ENCODE data around the gene TMTC1.

Gene TMTC1

DNA sequence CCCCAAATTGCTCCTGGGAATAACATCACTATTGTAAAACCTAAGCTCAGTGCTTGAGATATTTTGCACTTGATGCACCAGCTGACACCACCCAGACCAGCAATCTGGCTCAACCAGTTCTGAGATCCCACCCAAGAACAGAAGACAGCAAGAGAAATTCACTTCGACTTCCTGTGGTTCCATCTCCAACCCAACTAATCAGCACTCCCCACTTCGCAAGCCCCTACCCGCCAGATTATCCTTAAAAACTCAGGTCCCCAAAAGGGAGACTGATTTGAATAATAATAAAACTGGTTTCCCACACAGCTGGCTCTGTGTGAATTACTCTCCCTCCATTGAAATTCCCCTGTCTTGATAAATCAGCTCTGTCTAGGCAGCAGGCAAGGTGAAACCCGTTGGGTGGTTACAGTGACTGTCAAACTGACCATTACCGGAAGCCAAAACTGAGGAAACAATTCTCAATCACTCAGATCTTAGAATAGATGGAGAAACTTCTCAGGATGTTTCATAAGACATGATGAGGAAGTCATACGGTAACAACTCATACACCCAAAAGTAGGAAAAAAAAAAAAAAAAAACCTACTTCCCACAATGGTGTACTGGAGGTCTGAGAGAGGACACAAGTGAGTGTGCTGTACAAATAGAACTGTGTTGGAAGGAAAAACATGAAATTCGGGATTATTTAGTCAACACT is 92.4 kb downstream of the TMTC1 start:
- peak; percentile 76 for DNase-seq (ENCODE audit: low read depth)
- H3K4me3 ChIP-seq (ENCODE audit: low read depth, low read length) = no peak overlapping the region
- TF ChIP-seq CTCF (IDR thresholded peaks at IDR 0.05; ENCODE audit: low read depth, low read length) (no peak), POLR2A (IDR thresholded peaks at IDR 0.05; ENCODE audit: extremely low read depth, insufficient read length) (no peak), MYC (IDR thresholded peaks at IDR 0.05; ENCODE audit: low read depth, low read length) (no peak), MAX (IDR thresholded peaks at IDR 0.05; ENCODE audit: low read depth, low read length) (no peak)

GRCh38 chr12:29690728-29691127 is 93.0 kb downstream of the TMTC1 start:
- H3K4me3 ChIP-seq (ENCODE audit: low read depth, low read length) = no peak overlapping the region
- TF ChIP-seq MAX (IDR thresholded peaks at IDR 0.05; ENCODE audit: low read depth, low read length) = no peak
- no peak for TF ChIP-seq MYC (IDR thresholded peaks at IDR 0.05; ENCODE audit: low read depth, low read length)
- no peak for TF ChIP-seq POLR2A (IDR thresholded peaks at IDR 0.05; ENCODE audit: extremely low read depth, insufficient read length)
- TF ChIP-seq CTCF (IDR thresholded peaks at IDR 0.05; ENCODE audit: low read depth, low read length) = no peak
- no peak for DNase-seq (ENCODE audit: low read depth)

DNA sequence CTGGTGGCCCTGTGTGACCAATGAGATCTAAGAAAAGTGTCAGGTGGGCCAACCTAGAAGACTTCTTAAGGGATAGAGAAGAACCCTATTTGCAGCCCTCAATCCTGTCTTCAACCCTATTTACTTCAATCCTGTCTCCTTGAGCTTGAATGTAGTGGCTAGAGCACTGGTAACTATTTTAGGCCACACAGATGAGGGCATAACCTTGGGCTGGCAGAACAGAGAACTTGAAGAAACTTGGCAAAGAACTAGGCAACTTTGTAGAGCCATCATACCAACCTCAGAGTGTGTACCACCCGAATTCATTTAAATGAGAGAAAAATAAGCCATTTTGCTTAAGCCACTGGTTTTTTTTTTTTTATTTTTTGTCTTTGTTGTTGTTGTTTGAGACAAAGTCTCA is 94.8 kb downstream of the TMTC1 start:
- H3K4me3 ChIP-seq (ENCODE audit: low read depth, low read length) = no peak overlapping the region
- no peak for DNase-seq (ENCODE audit: low read depth)
- no peak for TF ChIP-seq MYC (IDR thresholded peaks at IDR 0.05; ENCODE audit: low read depth, low read length)
- no peak for TF ChIP-seq MAX (IDR thresholded peaks at IDR 0.05; ENCODE audit: low read depth, low read length)
- no peak for TF ChIP-seq CTCF (IDR thresholded peaks at IDR 0.05; ENCODE audit: low read depth, low read length)
- no peak for TF ChIP-seq POLR2A (IDR thresholded peaks at IDR 0.05; ENCODE audit: extremely low read depth, insufficient read length)

- no peak overlapping the region for H3K4me3 ChIP-seq (ENCODE audit: low read depth, low read length)
- DNase-seq (ENCODE audit: low read depth) = no peak
- TF ChIP-seq MAX (IDR thresholded peaks at IDR 0.05; ENCODE audit: low read depth, low read length) = no peak
- no peak for TF ChIP-seq POLR2A (IDR thresholded peaks at IDR 0.05; ENCODE audit: extremely low read depth, insufficient read length)
- TF ChIP-seq MYC (IDR thresholded peaks at IDR 0.05; ENCODE audit: low read depth, low read length) = no peak
- TF ChIP-seq CTCF (IDR thresholded peaks at IDR 0.05; ENCODE audit: low read depth, low read length) = no peak
These were observed 101.7 kb downstream of the TMTC1 start for GRCh38 chr12:29682088-29682487.

- H3K4me3 ChIP-seq (ENCODE audit: low read depth, low read length) = no peak overlapping the region
- TF ChIP-seq POLR2A (IDR thresholded peaks at IDR 0.05; ENCODE audit: extremely low read depth, insufficient read length) (no peak), MYC (IDR thresholded peaks at IDR 0.05; ENCODE audit: low read depth, low read length) (no peak), MAX (IDR thresholded peaks at IDR 0.05; ENCODE audit: low read depth, low read length) (no peak), CTCF (IDR thresholded peaks at IDR 0.05; ENCODE audit: low read depth, low read length) (no peak)
- DNase-seq (ENCODE audit: low read depth) = no peak
These were observed 102.4 kb downstream of the TMTC1 start for GRCh38 chr12:29681370-29681769.

Measured in NB4 (cell line).